Erythroblast (primary cell): ENCODE measurements around the gene RPUSD2.

Experiments used
- GATA1 ChIP-seq: IDR thresholded peaks from 2 replicates; pipeline ENCODE4 v1.6.1; 2011; ENCODE audit warnings: low read depth, mild to moderate bottlenecking, control low read depth, low read length, moderate library complexity
- POLR2A ChIP-seq: IDR thresholded peaks from 2 replicates; pipeline ENCODE4 v1.6.1; 2011; ENCODE audit warnings: mild to moderate bottlenecking, low read length

DNA sequence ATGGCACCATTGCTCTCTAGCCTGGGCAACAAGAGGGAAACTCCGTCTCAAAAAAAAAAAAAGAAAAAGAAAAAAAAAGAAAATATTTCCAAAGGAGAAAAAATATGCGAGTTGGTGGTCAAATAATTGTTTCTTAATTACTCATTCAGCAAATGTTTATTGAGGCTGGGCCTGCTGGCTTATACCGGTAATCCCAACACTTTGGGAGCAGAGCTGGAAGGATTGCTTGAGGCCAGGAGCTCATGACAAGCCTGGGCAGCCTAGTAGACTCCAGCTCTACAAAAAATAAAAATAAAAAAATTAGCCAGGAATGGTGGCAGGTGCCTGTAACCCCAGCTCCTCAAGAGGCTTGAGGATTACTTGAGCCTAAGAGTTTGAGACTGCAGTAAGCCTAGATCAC is 29.0 kb downstream of the RPUSD2 start:
- TF ChIP-seq POLR2A = no peak
- TF ChIP-seq GATA1 = no peak
